ENCODE data around the gene MAP2K3. TPM values are rescaled to one million over a fixed set of nuclear protein-coding genes. Genes with fewer than 3 reads are reported as not detected.

Gene MAP2K3
- total RNA-seq, 4 donors from 2014 or later, result 15.5 to 23.4 (median 21.3) TPM

DNA sequence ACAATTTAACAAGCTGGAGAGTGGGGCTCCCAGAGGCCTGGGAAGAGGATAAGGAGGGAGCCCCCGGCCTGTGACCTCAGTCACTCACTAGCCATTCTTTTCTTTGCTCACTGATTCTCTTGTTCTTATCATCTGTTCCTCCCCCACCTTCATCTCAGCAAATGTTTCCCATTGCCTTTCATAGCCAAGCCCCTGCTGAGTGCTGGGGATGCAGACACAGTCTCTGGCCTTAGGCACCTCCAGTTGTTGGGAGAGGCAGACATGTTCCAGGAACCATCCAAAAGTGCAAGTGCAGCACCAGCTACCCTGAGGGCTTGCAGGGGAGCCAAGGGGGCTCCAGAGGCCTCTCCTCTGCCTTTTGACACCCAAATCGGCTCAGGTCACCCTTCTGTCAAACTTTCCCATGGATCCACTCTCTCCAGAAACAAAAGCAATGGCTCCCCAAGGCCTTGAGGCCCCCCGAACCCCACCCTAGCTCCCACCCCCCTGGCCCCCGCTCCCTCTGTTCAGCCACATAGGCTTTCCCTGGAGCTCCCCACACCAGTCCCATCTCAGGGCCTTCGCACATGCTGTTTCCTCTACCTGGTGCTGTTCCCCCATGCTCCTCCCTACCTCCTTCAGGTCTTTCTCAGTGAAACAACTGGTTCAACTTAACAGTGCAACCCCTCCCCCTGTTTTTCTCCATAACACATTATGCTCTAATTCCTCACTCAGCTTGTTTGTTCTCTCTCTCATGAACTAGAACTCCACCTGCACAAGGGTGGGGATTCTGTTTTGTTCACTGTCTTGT, 76.7 kb downstream of the MAP2K3 start:
- intact Hi-C loops (cut with DNase I), result no loop called here
- no peak overlapping the region for H3K4me3 ChIP-seq (replicated peaks in 1 of 3)
- H3K27me3 ChIP-seq, result no peaks in the 10 kb centered on the region
- 71 to 89% methylated on average over 5 of the region's 5 CpGs for WGBS, 2 donors
- H3K27ac ChIP-seq, result no peak overlapping the region
- no peaks in the 10 kb centered on the region for H3K36me3 ChIP-seq
- peaks cover 0 to 22% of the 10 kb centered on the region in 2 donors for H3K4me1 ChIP-seq
- H3K9me3 ChIP-seq, result no peaks in the 10 kb centered on the region
- no peak for DNase-seq
- TF ChIP-seq, protein P1, sequence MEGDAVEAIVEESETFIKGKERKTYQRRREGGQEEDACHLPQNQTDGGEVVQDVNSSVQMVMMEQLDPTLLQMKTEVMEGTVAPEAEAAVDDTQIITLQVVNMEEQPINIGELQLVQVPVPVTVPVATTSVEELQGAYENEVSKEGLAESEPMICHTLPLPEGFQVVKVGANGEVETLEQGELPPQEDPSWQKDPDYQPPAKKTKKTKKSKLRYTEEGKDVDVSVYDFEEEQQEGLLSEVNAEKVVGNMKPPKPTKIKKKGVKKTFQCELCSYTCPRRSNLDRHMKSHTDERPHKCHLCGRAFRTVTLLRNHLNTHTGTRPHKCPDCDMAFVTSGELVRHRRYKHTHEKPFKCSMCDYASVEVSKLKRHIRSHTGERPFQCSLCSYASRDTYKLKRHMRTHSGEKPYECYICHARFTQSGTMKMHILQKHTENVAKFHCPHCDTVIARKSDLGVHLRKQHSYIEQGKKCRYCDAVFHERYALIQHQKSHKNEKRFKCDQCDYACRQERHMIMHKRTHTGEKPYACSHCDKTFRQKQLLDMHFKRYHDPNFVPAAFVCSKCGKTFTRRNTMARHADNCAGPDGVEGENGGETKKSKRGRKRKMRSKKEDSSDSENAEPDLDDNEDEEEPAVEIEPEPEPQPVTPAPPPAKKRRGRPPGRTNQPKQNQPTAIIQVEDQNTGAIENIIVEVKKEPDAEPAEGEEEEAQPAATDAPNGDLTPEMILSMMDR (IDR thresholded peaks at IDR 0.05), result no peak
- no peak for TF ChIP-seq POLR2A (IDR thresholded peaks at IDR 0.05)

DNA sequence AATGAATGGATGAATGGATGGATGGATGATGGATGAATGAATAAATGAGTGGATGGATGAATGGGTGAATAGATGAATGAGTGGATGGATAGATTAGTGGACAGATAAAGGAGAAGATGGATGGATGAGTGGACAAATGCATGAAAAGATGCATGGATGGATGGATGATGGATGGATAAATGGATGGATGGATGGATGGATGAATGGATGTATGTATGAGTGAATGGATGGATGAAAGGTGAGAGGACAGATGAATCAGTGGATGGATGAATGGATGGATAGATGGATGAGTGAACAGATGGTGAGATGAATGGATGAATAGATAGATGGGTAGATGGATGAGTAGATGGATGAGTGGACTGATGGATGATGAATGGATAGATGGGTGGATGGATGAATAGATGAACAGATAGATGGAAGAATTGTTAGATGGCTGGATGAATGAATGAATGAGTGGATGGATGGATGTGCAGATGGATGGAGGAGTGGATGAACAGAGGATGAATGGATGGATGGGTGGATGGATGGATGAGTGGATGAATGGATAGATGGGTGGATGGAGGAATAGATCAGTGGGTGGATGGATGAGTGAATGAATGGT, 77.9 kb downstream of the MAP2K3 start:
- Histone ChIP-seq H3K27ac (no peak overlapping the region), H3K9me3 (no peaks in the 10 kb centered on the region), H3K27me3 (no peaks in the 10 kb centered on the region), H3K4me1 (peaks cover 0 to 17% of the 10 kb centered on the region in 2 donors), H3K4me3 (replicated peaks in 1 of 3) (no peak overlapping the region), H3K36me3 (no peaks in the 10 kb centered on the region)
- no peak for DNase-seq
- no peak for TF ChIP-seq POLR2A (IDR thresholded peaks at IDR 0.05)
- TF ChIP-seq, protein P1 (IDR thresholded peaks at IDR 0.05), result no peak
- intact Hi-C loops (cut with DNase I), result no loop called here

DNA sequence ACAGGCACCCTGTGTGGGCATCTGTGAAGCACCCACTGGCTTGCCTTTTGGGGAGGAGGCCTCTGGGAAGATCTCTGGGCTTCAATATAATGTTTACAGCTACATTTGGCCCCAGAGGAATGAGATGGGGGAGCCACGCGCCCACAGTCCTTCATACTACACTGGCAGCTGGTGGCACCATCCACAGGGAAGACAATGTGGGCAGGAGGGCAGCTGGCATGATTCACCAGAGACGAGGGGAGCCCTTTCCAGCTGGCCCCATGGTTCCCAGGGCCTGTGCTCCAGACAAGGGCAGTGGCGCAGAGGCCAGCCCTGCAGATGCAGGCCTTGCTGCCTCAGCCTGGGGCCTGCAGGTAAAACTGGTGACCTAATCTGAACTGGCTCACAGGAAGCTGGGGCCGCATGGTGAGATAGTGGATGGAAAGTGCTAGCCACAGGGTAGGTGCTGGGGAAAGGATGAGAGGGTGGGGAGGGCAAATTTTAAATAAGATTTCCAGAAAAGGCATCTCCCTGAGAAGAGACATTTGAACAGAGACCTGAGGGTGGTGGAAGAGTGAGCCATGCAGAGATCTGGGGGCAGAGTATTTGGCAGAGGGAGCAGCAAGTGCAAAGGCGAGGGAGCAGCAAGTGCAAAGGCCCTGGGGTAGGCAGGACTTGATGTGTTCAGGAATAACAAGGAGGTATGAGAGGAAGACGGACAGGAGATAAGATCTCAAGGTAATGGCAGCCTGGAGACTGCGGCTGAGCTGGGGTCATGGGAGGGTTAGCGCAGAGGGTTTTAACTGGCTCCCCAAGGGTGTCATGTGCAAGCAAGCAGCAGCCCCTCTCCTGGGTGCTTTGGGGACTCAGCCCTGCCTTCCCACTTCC, 79.5 kb downstream of the MAP2K3 start:
- Histone ChIP-seq H3K4me1 (peaks cover 0 to 3% of the 10 kb centered on the region in 2 donors), H3K36me3 (no peaks in the 10 kb centered on the region), H3K9me3 (no peaks in the 10 kb centered on the region), H3K27ac (no peak overlapping the region), H3K4me3 (replicated peaks in 1 of 3) (no peak overlapping the region), H3K27me3 (no peaks in the 10 kb centered on the region)
- DNase-seq, result no peak
- TF ChIP-seq POLR2A (IDR thresholded peaks at IDR 0.05), result no peak
- TF ChIP-seq, protein P1 (IDR thresholded peaks at IDR 0.05), result no peak
- WGBS, 2 donors, result 85 to 86% methylated on average over 8 of the region's 9 CpGs
- intact Hi-C loops (cut with DNase I), result no loop called here

Other genes with a start within 250 kb of the MAP2K3 start
- gene USP22, start 241.7 kb upstream of the MAP2K3 start, total RNA-seq, result 100 to 1,000 TPM; 127 to 262 (median 197) TPM
- gene DHRS7B, start 157.7 kb upstream of the MAP2K3 start, total RNA-seq, result 10 to 100 TPM; 34.1 to 74.1 (median 57.1) TPM
- gene TMEM11, start 70.5 kb upstream of the MAP2K3 start, total RNA-seq, result 10 to 100 TPM; 20.7 to 35.7 (median 24.7) TPM
- gene NATD1, start 31.3 kb upstream of the MAP2K3 start, total RNA-seq, result 10 to 100 TPM; 18.6 to 34.1 (median 21.2) TPM
- 1 to 10 TPM in 3 of 4 donors, under 1 TPM in 1; 0.56 to 2.7 (median 2.3) TPM for gene KCNJ12, start 91.6 kb downstream of the MAP2K3 start, total RNA-seq